Endodermal cell (in vitro differentiated cells): ENCODE data around the gene KIF26B. TPM values are rescaled to one million over a fixed set of nuclear protein-coding genes. Genes with fewer than 3 reads are reported as not detected.

ENCODE experiments used
- DNase-seq: peaks from one replicate; pipeline ENCODE4 v3.0.0-alpha.2; 2017
- H3K27ac ChIP-seq: 2 replicates; pipeline ENCODE4 v1.5.1; 2013; ENCODE audit warnings: mild to moderate bottlenecking, low read depth, low read length, moderate library complexity
- H3K27me3 ChIP-seq: 2 replicates; pipeline ENCODE4 v1.6.1; 2013; ENCODE audit warnings: mild to moderate bottlenecking, low read length, moderate library complexity; ENCODE audit not compliant: insufficient read depth, control insufficient read depth, poor library complexity, severe bottlenecking
- H3K36me3 ChIP-seq: 2 replicates; pipeline ENCODE4 v1.7.0; 2013; ENCODE audit warnings: mild to moderate bottlenecking, low read length, moderate library complexity; ENCODE audit not compliant: control insufficient read depth, insufficient read depth
- H3K4me1 ChIP-seq: one replicate; pipeline ENCODE4 v1.7.0; 2013; ENCODE audit warnings: low read length; ENCODE audit not compliant: control insufficient read depth, insufficient read depth
- H3K4me3 ChIP-seq: 2 replicates; pipeline ENCODE4 v1.5.1; 2013; ENCODE audit warnings: mild to moderate bottlenecking, low read length, moderate library complexity
- H3K9ac ChIP-seq: 2 replicates; pipeline ENCODE4 v1.6.1; 2013; ENCODE audit warnings: mild to moderate bottlenecking, low read length, moderate library complexity; ENCODE audit not compliant: poor library complexity, severe bottlenecking; ENCODE audit errors: extremely low read depth
- H3K9me3 ChIP-seq: 2 replicates; pipeline ENCODE4 v1.6.1; 2013; ENCODE audit warnings: mild to moderate bottlenecking, low read length, moderate library complexity; ENCODE audit not compliant: control insufficient read depth
- H3K27ac Mint-ChIP-seq: 2 replicates; pipeline ENCODE4 v1.8.0; 2020; ENCODE audit warnings: mixed read lengths
- H3K27me3 Mint-ChIP-seq: 2 replicates; pipeline ENCODE4 v1.8.0; 2021; ENCODE audit warnings: mild to moderate bottlenecking, mixed read lengths; ENCODE audit not compliant: insufficient read depth
- H3K36me3 Mint-ChIP-seq: 2 replicates; pipeline ENCODE4 v1.8.0; 2020; ENCODE audit warnings: low read depth, mixed read lengths
- H3K4me1 Mint-ChIP-seq: 2 replicates; pipeline ENCODE4 v1.8.0; 2020; ENCODE audit warnings: mixed read lengths
- H3K4me3 Mint-ChIP-seq: 2 replicates; pipeline ENCODE4 v1.8.0; 2020; ENCODE audit warnings: mild to moderate bottlenecking, moderate library complexity, mixed read lengths
- H3K9me3 Mint-ChIP-seq: 2 replicates; pipeline ENCODE4 v1.8.0; 2020; ENCODE audit warnings: mild to moderate bottlenecking, mixed read lengths
- WGBS, 2 experiments: methylation state at CpG; one replicate each; pipeline versions ENCODE4 v1.1.5 to v1.1.7; 2013; ENCODE audit warnings: missing lambda C conversion rate in 2 of 2, mixed read lengths in 1 of 2; ENCODE audit not compliant: insufficient coverage in 1 of 2, insufficient read length in 1 of 2; 5-methylcytosine and 5-hydroxymethylcytosine counted together
- total RNA-seq, 2 donors: library from RNA; stranded (reverse); fragmentation: NEBNext Ultra II Directional in 1 of 2; extraction: Animal tissue kit (Norgen Biotek cat#: 25700) in 1 of 2; gene quantifications; 2 replicates in 1 of 2; 3 replicates in 1 of 2; pipeline ENCODE4 v1.2.1, GENCODE V29; 2021
- TF ChIP-seq, protein P1 (sequence below): fragments of 200-600 bp; sonication (generic); conservative IDR thresholded peaks from 2 replicates; pipeline ENCODE4 v1.5.0; 2021; ENCODE audit warnings: antibody characterized with exemption, mild to moderate bottlenecking

Gene KIF26B
- total RNA-seq, 2 donors from 2014 or later: 12.3 to 21.0 TPM

DNA sequence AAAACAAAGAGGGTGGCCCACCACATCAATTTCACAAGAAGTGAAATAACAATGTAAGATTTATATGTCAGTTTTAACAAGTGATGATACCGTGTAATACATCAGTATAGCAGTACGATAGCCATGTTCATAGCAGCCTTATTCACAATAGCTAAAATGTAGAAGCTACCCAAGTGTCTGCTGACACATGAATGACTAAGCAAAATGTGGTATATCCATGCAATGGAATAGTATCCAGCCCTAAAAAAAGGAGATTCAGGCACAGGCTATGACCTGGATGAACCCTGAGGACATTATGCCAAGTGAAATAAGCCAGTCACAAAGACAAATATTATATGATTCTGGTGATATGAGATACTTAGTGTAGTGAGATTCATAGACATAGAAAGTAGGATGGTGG is 18.0 kb downstream of the KIF26B start:
- no peak overlapping the region for H3K9ac ChIP-seq
- no peak for DNase-seq
- Mint-ChIP-seq H3K9me3 (peaks cover 5% of the 10 kb centered on the region), H3K4me1 (peaks cover 2% of the 10 kb centered on the region), H3K27ac (no peak overlapping the region), H3K36me3 (peaks cover 29% of the 10 kb centered on the region), H3K4me3 (no peak overlapping the region), H3K27me3 (no peaks in the 10 kb centered on the region)
- WGBS, 2 experiments: 98 to 100% methylated on average over 2 of the region's 2 CpGs
- TF ChIP-seq, protein P1, sequence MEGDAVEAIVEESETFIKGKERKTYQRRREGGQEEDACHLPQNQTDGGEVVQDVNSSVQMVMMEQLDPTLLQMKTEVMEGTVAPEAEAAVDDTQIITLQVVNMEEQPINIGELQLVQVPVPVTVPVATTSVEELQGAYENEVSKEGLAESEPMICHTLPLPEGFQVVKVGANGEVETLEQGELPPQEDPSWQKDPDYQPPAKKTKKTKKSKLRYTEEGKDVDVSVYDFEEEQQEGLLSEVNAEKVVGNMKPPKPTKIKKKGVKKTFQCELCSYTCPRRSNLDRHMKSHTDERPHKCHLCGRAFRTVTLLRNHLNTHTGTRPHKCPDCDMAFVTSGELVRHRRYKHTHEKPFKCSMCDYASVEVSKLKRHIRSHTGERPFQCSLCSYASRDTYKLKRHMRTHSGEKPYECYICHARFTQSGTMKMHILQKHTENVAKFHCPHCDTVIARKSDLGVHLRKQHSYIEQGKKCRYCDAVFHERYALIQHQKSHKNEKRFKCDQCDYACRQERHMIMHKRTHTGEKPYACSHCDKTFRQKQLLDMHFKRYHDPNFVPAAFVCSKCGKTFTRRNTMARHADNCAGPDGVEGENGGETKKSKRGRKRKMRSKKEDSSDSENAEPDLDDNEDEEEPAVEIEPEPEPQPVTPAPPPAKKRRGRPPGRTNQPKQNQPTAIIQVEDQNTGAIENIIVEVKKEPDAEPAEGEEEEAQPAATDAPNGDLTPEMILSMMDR: no peak
- no peak overlapping the region for H3K27ac ChIP-seq
- peaks cover 23% of the 10 kb centered on the region for H3K36me3 ChIP-seq
- no peaks in the 10 kb centered on the region for H3K4me1 ChIP-seq
- peaks cover 6% of the 10 kb centered on the region for H3K9me3 ChIP-seq
- no peak overlapping the region for H3K4me3 ChIP-seq
- H3K27me3 ChIP-seq: no peaks in the 10 kb centered on the region

DNA sequence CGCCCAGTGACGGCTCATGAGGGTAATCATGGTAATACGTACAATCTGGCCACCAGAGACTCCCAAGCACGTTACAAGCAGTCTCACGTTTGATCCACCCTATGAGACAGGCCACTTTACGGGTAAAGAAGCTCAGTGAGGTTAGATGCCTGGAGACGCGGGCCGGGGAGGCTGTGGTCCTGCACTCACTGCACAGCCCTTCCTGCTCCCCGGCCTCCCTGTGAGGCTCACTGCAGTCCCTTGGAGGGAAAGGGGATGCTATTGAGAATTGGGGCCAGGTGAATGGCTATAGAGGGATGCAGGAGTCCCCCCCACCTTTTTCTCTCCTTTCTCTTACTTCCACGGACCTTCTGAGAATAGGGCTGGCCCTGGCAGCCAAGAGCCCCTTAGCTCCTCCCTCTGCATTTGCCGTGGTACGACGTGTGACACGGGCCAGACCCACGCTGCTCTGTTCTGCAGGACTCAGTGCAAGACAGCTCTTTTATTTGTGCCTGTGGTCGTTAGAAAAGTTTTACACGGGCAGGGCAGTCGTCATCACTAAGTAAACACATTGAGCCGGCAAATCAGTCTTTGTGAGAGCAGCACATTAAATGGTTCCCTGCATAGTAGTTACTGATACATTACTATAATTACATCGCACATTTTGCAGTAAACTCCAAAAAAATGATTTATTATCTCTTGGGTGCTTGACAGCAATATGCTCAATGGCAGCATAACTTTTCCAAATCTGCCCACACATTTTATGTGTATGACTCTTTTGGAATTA is 18.8 kb downstream of the KIF26B start:
- no peak overlapping the region for H3K4me3 Mint-ChIP-seq
- Histone ChIP-seq H3K36me3 (peaks cover 18% of the 10 kb centered on the region), H3K27me3 (no peaks in the 10 kb centered on the region), H3K4me3 (no peak overlapping the region), H3K9me3 (peaks cover 6% of the 10 kb centered on the region), H3K4me1 (no peaks in the 10 kb centered on the region), H3K27ac (no peak overlapping the region), H3K9ac (no peak overlapping the region)
- peaks cover 29% of the 10 kb centered on the region for H3K36me3 Mint-ChIP-seq
- no peak for DNase-seq
- H3K4me1 Mint-ChIP-seq: peaks cover 2% of the 10 kb centered on the region
- peaks cover 5% of the 10 kb centered on the region for H3K9me3 Mint-ChIP-seq
- TF ChIP-seq, protein P1: no peak
- no peaks in the 10 kb centered on the region for H3K27me3 Mint-ChIP-seq
- WGBS, 2 experiments: 89 to 91% methylated on average over 16 to 21 of the region's 21 CpGs
- H3K27ac Mint-ChIP-seq: no peak overlapping the region

DNA sequence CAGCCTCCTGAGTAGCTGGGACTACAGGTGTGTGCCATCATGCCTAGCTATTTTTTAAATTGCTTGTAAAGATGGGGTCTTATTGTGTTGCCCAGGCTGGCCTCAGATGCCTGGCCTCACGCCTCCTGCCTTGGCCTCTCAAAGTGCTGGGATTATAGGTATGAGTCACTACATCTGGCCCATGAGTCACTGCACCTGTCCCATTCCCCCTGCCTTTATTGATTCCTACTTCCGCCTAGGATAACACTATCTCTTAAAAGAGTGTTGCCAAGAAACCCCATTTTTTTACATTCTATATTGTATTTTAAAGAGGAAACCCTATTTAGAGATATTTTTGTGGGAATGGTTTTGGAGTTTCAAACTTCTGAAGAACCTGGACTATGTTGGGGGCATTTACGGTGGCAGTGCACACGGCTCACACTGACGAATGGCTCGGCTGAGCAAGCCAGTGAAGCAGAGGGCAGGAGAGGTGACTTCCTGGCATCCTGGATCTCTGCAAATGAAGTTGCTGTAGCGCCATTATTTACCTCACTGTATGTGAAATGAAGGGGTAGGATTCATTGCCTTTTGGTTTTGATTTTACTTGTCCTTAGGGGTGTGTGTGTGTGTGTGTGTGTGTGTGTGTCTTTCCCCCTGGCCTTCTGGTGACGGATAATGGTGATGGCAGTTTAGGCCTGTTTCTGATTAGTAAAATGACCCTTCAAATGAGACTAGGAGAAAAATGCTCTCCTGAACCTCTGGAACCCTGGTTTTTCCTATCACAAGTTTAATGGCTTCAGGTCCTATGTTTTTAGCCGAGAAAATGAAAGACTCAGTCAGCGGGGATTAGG is 22.5 kb downstream of the KIF26B start:
- TF ChIP-seq, protein P1: no peak
- WGBS, 2 experiments: 96 to 98% methylated on average over 7 to 10 of the region's 10 CpGs
- Histone ChIP-seq H3K27ac (no peak overlapping the region), H3K9ac (no peak overlapping the region), H3K4me1 (no peaks in the 10 kb centered on the region), H3K9me3 (peaks cover 1% of the 10 kb centered on the region), H3K4me3 (no peak overlapping the region), H3K36me3 (peaks cover 11% of the 10 kb centered on the region), H3K27me3 (no peaks in the 10 kb centered on the region)
- H3K4me1 Mint-ChIP-seq: peaks cover 20% of the 10 kb centered on the region
- no peaks in the 10 kb centered on the region for H3K27me3 Mint-ChIP-seq
- DNase-seq: no peak
- H3K27ac Mint-ChIP-seq: no peak overlapping the region
- H3K36me3 Mint-ChIP-seq: peaks cover 19% of the 10 kb centered on the region
- H3K9me3 Mint-ChIP-seq: peaks cover under 1% of the 10 kb centered on the region
- H3K4me3 Mint-ChIP-seq: no peak overlapping the region
